ENCODE data around the gene ZFYVE28.
"Not testable (repeated sequence)": the region's sequence is repeated elsewhere in the genome, so short reads cannot be mapped to it uniquely, and the experiment has no call there.

ZFYVE28 gene

DNA sequence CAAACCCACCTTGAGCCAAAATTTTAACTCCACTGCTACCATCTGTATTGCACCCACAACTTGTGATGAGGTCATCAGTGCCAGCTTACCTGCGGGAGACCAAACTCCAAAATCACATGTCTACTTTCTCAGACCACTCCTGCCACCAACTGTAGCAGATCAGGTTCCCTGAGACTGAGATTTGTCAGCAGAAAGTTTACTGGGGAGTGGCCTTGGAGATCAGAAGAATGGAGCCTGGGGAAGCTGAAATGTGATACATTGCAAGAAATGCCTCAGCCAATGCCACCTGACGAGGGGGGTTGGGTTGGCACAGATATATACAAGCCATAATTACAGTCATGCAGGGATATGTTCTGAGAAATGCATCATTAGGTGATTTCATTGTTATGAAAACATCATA is 195.6 kb downstream of the ZFYVE28 start:
- ChIA-PET CTCF (interaction anchor here (3.1 to 5.7 kb wide), 2 partner anchors 18 to 221 kb away, joined by 8 to 55 read pairs; no protein-coding TSS in a partner anchor), POLR2A (no interaction called here)
- no peak overlapping the region for H3K4me3 ChIP-seq (ENCODE audit: low read depth, low read length)
- TF ChIP-seq, protein P1, sequence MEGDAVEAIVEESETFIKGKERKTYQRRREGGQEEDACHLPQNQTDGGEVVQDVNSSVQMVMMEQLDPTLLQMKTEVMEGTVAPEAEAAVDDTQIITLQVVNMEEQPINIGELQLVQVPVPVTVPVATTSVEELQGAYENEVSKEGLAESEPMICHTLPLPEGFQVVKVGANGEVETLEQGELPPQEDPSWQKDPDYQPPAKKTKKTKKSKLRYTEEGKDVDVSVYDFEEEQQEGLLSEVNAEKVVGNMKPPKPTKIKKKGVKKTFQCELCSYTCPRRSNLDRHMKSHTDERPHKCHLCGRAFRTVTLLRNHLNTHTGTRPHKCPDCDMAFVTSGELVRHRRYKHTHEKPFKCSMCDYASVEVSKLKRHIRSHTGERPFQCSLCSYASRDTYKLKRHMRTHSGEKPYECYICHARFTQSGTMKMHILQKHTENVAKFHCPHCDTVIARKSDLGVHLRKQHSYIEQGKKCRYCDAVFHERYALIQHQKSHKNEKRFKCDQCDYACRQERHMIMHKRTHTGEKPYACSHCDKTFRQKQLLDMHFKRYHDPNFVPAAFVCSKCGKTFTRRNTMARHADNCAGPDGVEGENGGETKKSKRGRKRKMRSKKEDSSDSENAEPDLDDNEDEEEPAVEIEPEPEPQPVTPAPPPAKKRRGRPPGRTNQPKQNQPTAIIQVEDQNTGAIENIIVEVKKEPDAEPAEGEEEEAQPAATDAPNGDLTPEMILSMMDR (IDR thresholded peaks at IDR 0.05; ENCODE audit: insufficient read depth, low read length, missing control alignments): no peak
- DNase-seq (ENCODE audit: low read depth, low spot score): no peak

DNA sequence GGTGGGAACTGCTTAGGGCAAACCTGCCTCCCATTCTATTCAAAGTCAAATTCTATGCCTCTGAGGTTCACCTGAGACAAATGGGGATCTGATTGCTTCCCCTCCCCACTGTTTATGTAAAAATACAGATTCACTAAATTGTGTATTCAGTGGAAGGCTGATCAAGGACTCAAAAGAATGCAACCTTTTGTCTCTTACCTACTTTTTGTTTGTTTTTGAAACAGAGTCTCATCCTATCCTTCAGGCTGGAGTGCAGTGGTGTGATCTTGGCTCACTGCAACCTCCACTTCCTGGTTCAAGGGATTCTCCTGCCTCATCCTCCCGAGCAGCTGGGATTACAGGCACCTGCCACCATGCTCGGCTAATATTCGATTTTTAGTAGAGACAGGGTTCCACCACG is 197.1 kb downstream of the ZFYVE28 start:
- POLR2A ChIA-PET; DNase-seq (ENCODE audit: low read depth, low spot score); H3K4me3 ChIP-seq (ENCODE audit: low read depth, low read length): not testable (repeated sequence)
- CTCF ChIA-PET: interaction anchor here (0.8 to 5.8 kb wide), 14 partner anchors 10 to 409 kb away, joined by 3 to 55 read pairs (median 16); no protein-coding TSS in a partner anchor

DNA sequence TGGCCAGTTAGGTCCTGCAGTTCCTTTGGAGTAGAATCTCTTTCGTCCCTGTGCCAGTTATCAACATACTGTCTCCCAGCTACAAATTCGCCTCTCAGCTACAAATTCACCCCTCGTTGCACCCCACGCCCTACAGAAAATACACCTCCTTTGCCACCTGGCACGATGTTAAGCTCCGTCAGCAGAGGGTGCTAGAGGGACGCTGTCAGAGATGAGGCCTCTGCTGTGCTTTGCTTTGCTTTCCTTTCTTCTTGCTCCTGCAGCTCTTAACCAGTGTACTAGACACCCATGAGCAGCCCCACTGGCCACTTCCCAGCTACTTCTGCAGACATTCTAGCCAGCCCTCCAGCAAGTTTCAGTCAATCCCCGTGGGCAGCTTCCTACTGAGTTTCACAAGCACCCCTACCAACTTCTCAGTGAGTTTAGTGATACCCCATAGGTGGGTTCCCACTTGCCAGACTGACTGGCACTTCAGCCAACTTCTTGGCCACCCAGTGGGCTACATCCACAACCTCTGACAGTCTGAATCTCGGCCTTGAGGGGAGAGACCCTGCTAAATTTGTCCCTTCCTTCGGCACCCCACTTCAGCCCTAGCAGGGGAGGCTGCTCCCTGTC is 198.3 kb downstream of the ZFYVE28 start:
- no peak overlapping the region for H3K4me3 ChIP-seq (ENCODE audit: low read depth, low read length)
- ChIA-PET CTCF (interaction anchor here (0.7 to 5.8 kb wide), 40 partner anchors 9 to 486 kb away, joined by 3 to 55 read pairs (median 5); partner anchors contain the start of genes CFAP99, HAUS3, POLN and RNF4), POLR2A (interaction anchor here (0.6 kb wide), 1 partner anchor 243 kb away, joined by 3 read pairs; no protein-coding TSS in a partner anchor)
- TF ChIP-seq, protein P1 (IDR thresholded peaks at IDR 0.05; ENCODE audit: insufficient read depth, low read length, missing control alignments): peak; percentile 89
- DNase-seq (ENCODE audit: low read depth, low spot score): no peak
